H1 (cell line): Measurements from ENCODE around the gene TUBB4B. TPM values are rescaled to one million over a fixed set of nuclear protein-coding genes. Genes with fewer than 3 reads are reported as not detected.
A peak's percentile ranks its signal among the peaks of the same experiment; 100 is the strongest.

Source experiments
- CTCF ChIA-PET: fragments of 300-600 bp; sonication (Branson Sonifier 250); formaldehyde crosslinking; loops from one replicate; lab custom pipeline; 2021; ENCODE audit not compliant: partially characterized antibody; lab: Charles Lee
- POLR2A ChIA-PET: fragments of 300-600 bp; sonication (Branson Sonifier 250); formaldehyde crosslinking; loops from one replicate; lab custom pipeline; 2021; ENCODE audit warnings: inconsistent platforms; ENCODE audit not compliant: partially characterized antibody; lab: Charles Lee
- DNase-seq, 2 experiments: peaks; one replicate each; pipeline versions ENCODE4 v3.0.0 to v3.0.0-alpha.2; 2010 to 2022; ENCODE audit warnings: low spot score in 2 of 2, low read depth in 1 of 2, mixed read lengths in 1 of 2
- FAIRE-seq: peaks from 2 replicates; lab custom pipeline; 2011; peaks lifted over from hg19 to GRCh38; lab: Jason Lieb, UNC
- H2AFZ ChIP-seq: 2 replicates; pipeline ENCODE4 v1.8.1; 2012; ENCODE audit warnings: low read length, inconsistent platforms
- H2AK5ac ChIP-seq: 2 replicates; pipeline ENCODE4 v1.6.1; 2013; ENCODE audit warnings: low read depth, low read length
- H2BK120ac ChIP-seq: replicated peaks from 2 replicates; pipeline ENCODE3; 2013; ENCODE audit warnings: low read depth, low read length, inconsistent platforms
- H2BK12ac ChIP-seq: 2 replicates; pipeline ENCODE4 v1.6.1; 2013; ENCODE audit warnings: low read depth, low read length
- H2BK15ac ChIP-seq: 2 replicates; pipeline ENCODE4 v1.6.1; 2013; ENCODE audit warnings: low read length
- H2BK20ac ChIP-seq: 2 replicates; pipeline ENCODE4 v1.6.1; 2013; ENCODE audit warnings: low read length
- H2BK5ac ChIP-seq: 2 replicates; pipeline ENCODE4 v1.6.1; 2013; ENCODE audit warnings: low read depth, low read length
- H3K14ac ChIP-seq: 2 replicates; pipeline ENCODE4 v1.6.1; 2013; ENCODE audit warnings: inconsistent platforms; ENCODE audit not compliant: insufficient read length
- H3K18ac ChIP-seq: 2 replicates; pipeline ENCODE4 v1.6.1; 2013; ENCODE audit warnings: low read length; ENCODE audit errors: extremely low read depth
- H3K23ac ChIP-seq: 2 replicates; pipeline ENCODE4 v1.6.1; 2013; ENCODE audit warnings: inconsistent platforms; ENCODE audit not compliant: insufficient read length
- H3K23me2 ChIP-seq: 2 replicates; pipeline ENCODE4 v1.6.1; 2013; ENCODE audit warnings: low read depth, low read length
- H3K27ac ChIP-seq: 2 replicates; pipeline ENCODE4 v1.6.1; 2011; ENCODE audit warnings: low read depth, low read length, inconsistent platforms
- H3K27me3 ChIP-seq, 4 experiments: replicated peaks in 1 of 4; 1 replicate in 1 of 4; 2 replicates in 3 of 4; pipeline versions ENCODE4 v1.6.1 to v1.8.1; 2011 to 2013; ENCODE audit warnings: low read length in 3 of 4, mild to moderate bottlenecking in 3 of 4, inconsistent platforms in 2 of 4, mixed read lengths in 2 of 4, moderate library complexity in 1 of 4; ENCODE audit not compliant: control insufficient read depth in 3 of 4, insufficient read depth in 3 of 4; ENCODE audit errors: extremely low read depth in 1 of 4
- H3K36me3 ChIP-seq, 4 experiments: 2 replicates each; pipeline versions ENCODE4 v1.6.1 to v1.8.1; 2011 to 2013; ENCODE audit warnings: mild to moderate bottlenecking in 4 of 4, low read length in 3 of 4, moderate library complexity in 2 of 4, control low read depth in 1 of 4, inconsistent platforms in 1 of 4; ENCODE audit not compliant: insufficient read depth in 4 of 4, control insufficient read depth in 2 of 4
- H3K4ac ChIP-seq: replicated peaks from 2 replicates; pipeline ENCODE3; 2013; ENCODE audit warnings: low read length, low read depth, mixed read lengths, inconsistent platforms; ENCODE audit not compliant: insufficient read length
- H3K4me1 ChIP-seq, 4 experiments: replicated peaks in 1 of 4; 1 replicate in 1 of 4; 2 replicates in 3 of 4; pipeline versions ENCODE4 v1.6.1 to v1.8.1; 2011 to 2013; ENCODE audit warnings: low read length in 3 of 4, inconsistent platforms in 2 of 4, mixed read lengths in 1 of 4; ENCODE audit not compliant: insufficient read depth in 4 of 4, control insufficient read depth in 3 of 4
- H3K4me2 ChIP-seq, 2 experiments: 2 replicates each; pipeline versions ENCODE4 v1.6.1 to v1.8.1; 2011 to 2013; ENCODE audit warnings: low read depth in 2 of 2, low read length in 2 of 2, control low read depth in 1 of 2, inconsistent platforms in 1 of 2, mild to moderate bottlenecking in 1 of 2; ENCODE audit not compliant: insufficient read depth in 1 of 2
- H3K4me3 ChIP-seq, 4 experiments: fragments of 200-600, 300-600 bp in 1 of 4; sonication (generic), shearing (Covaris generic), sonication (Bioruptor Twin) in 1 of 4; 2 replicates each; pipeline versions ENCODE4 v1.5.1 to v1.8.1; 2011 to 2016; ENCODE audit warnings: low read length in 4 of 4, low read depth in 3 of 4, control low read depth in 2 of 4, inconsistent platforms in 2 of 4, mild to moderate bottlenecking in 2 of 4, mixed read lengths in 1 of 4, moderate library complexity in 1 of 4; ENCODE audit not compliant: insufficient read depth in 2 of 4; ENCODE audit errors: extremely low read depth in 1 of 4
- H3K56ac ChIP-seq: replicated peaks from 2 replicates; pipeline ENCODE3; 2013; ENCODE audit warnings: low read depth, mild to moderate bottlenecking, mixed read lengths, low read length, inconsistent platforms; ENCODE audit not compliant: insufficient read length
- H3K79me1 ChIP-seq: 2 replicates; pipeline ENCODE4 v1.6.1; 2013; ENCODE audit warnings: low read depth, low read length, control low read depth
- H3K79me2 ChIP-seq, 2 experiments: 2 replicates each; pipeline versions ENCODE4 v1.6.1 to v1.8.1; 2012 to 2013; ENCODE audit warnings: low read length in 2 of 2, mild to moderate bottlenecking in 2 of 2, inconsistent platforms in 1 of 2; ENCODE audit not compliant: insufficient read depth in 2 of 2, control insufficient read depth in 1 of 2
- H3K9ac ChIP-seq, 4 experiments: replicated peaks in 1 of 4; 1 replicate in 1 of 4; 2 replicates in 3 of 4; pipeline versions ENCODE4 v1.6.1 to v1.8.1; 2011 to 2013; ENCODE audit warnings: low read depth in 3 of 4, low read length in 3 of 4, control low read depth in 2 of 4, mild to moderate bottlenecking in 2 of 4, moderate library complexity in 2 of 4, inconsistent platforms in 1 of 4; ENCODE audit errors: extremely low read depth in 1 of 4
- H3K9me3 ChIP-seq, 2 experiments: 2 replicates each; pipeline versions ENCODE4 v1.6.1 to v1.8.1; 2012 to 2013; ENCODE audit warnings: mild to moderate bottlenecking in 2 of 2, moderate library complexity in 2 of 2, control low read depth in 1 of 2, inconsistent platforms in 1 of 2, low read depth in 1 of 2, low read length in 1 of 2, mixed read lengths in 1 of 2; ENCODE audit not compliant: insufficient read depth in 2 of 2
- H4K20me1 ChIP-seq, 2 experiments: replicated peaks in 1 of 2; 2 replicates each; pipeline versions ENCODE3 to v1.8.1; 2011 to 2013; ENCODE audit warnings: inconsistent platforms in 2 of 2, low read length in 2 of 2, mild to moderate bottlenecking in 1 of 2; ENCODE audit not compliant: insufficient read depth in 2 of 2, control insufficient read depth in 1 of 2
- H4K5ac ChIP-seq: 2 replicates; pipeline ENCODE4 v1.6.1; 2013; ENCODE audit warnings: low read length, low read depth, mixed read lengths, inconsistent platforms; ENCODE audit not compliant: insufficient read length
- H4K8ac ChIP-seq: 2 replicates; pipeline ENCODE4 v1.8.0; 2013; ENCODE audit warnings: mild to moderate bottlenecking, moderate library complexity, low read length, inconsistent platforms; ENCODE audit not compliant: insufficient read depth; ENCODE audit errors: extremely low read depth
- H4K91ac ChIP-seq: replicated peaks from 2 replicates; pipeline ENCODE3; 2013; ENCODE audit warnings: low read length, mixed read lengths, inconsistent platforms; ENCODE audit not compliant: insufficient read length
- CTBP2 ChIP-seq: IDR thresholded peaks from 2 replicates; pipeline ENCODE4 v1.7.0; 2011; ENCODE audit warnings: borderline replicate concordance, mild to moderate bottlenecking, moderate library complexity, mixed read lengths, low read length; ENCODE audit not compliant: insufficient read depth, insufficient read length
- HDAC6 ChIP-seq: IDR thresholded peaks from one replicate; pipeline ENCODE4 v1.7.1; 2012; ENCODE audit warnings: low read depth, mild to moderate bottlenecking, inconsistent platforms, low read length, moderate library complexity
- JUND ChIP-seq: IDR thresholded peaks from 2 replicates; pipeline ENCODE4 v1.6.1; 2011; ENCODE audit warnings: mild to moderate bottlenecking, improper control_type of control experiment, low read length
- MAFK ChIP-seq: IDR thresholded peaks from 2 replicates; pipeline ENCODE4 v1.6.1; 2012; ENCODE audit warnings: low read depth, mild to moderate bottlenecking, improper control_type of control experiment, low read length
- POLR2A ChIP-seq, 2 experiments: IDR thresholded peaks; 1 replicate in 1 of 2; 2 replicates in 1 of 2; pipeline ENCODE4 v1.6.1; 2011; ENCODE audit warnings: low read depth in 2 of 2, low read length in 2 of 2, mild to moderate bottlenecking in 2 of 2; ENCODE audit errors: control extremely low read depth in 1 of 2
- SAP30 ChIP-seq: fragments of 300-600 bp; sonication (generic); IDR thresholded peaks from 2 replicates; pipeline ENCODE4 v1.7.1; 2012; ENCODE audit warnings: low read length, moderate library complexity, mild to moderate bottlenecking, inconsistent platforms; ENCODE audit not compliant: insufficient read depth, insufficient replicate concordance
- SIX5 ChIP-seq: IDR thresholded peaks from 2 replicates; pipeline ENCODE4 v1.6.1; 2011; ENCODE audit warnings: mild to moderate bottlenecking, low read depth, low read length
- SP2 ChIP-seq: IDR thresholded peaks from 2 replicates; pipeline ENCODE4 v1.6.1; 2012; ENCODE audit warnings: mild to moderate bottlenecking, low read length, inconsistent platforms
- SRF ChIP-seq: IDR thresholded peaks from 2 replicates; pipeline ENCODE4 v1.6.1; 2011; ENCODE audit warnings: mild to moderate bottlenecking, low read depth, low read length, moderate library complexity
- WGBS, 2 experiments: shearing (Covaris generic) in 1 of 2; methylation state at CpG; one replicate each; pipeline versions ENCODE4 v1.1.6 to v1.1.7; 2013 to 2015; ENCODE audit warnings: low lambda C conversion rate in 2 of 2, mixed read lengths in 2 of 2, inconsistent platforms in 1 of 2, low coverage in 1 of 2, missing lambda C conversion rate in 1 of 2; ENCODE audit not compliant: insufficient replicate concordance in 2 of 2, insufficient coverage in 1 of 2, insufficient read length in 1 of 2; ENCODE audit errors: extremely low coverage in 1 of 2, missing lambda C conversion rate in 1 of 2; 5-methylcytosine and 5-hydroxymethylcytosine counted together
- polyA plus RNA-seq, 7 experiments: library from polyadenylated mRNA; depleted of rRNA in 3 of 7; stranded (reverse) in 5 of 7; unstranded in 2 of 7; fragments of >200 nt in 5 of 7; fragments of 200-250 nt in 2 of 7; gene quantifications; 1 replicate in 5 of 7; 2 replicates in 1 of 7; 4 replicates in 1 of 7; pipeline versions ENCODE4 v1.2.1 to v1.2.3, GENCODE V29; 2011 to 2013; ENCODE audit warnings: missing spikeins in 2 of 7, mixed read lengths in 2 of 7
- total RNA-seq: library from RNA; stranded (reverse); fragmentation: NEBNext Ultra II Directional; extraction: Animal tissue kit (Norgen Biotek cat#: 25700); gene quantifications from 2 replicates; pipeline ENCODE4 v1.2.1, GENCODE V29; 2021

TUBB4B gene
- total and polyA plus RNA-seq, 2 of the 8 experiments (the other 6 are each of a cell fraction or from before 2014, with no cell fraction given) = 280 to 307 TPM

- 95% methylated on average over 22 of the region's 27 CpGs; no CpG with 5 or more reads in 1 of the 2 experiments for WGBS, 2 experiments
Observed at GRCh38 chr9:137228968-137229896, 11.9 kb upstream of the TUBB4B start.

More at GRCh38 chr9:137228968-137229896, 11.9 kb upstream of the TUBB4B start:
- H3K79me1 ChIP-seq = no peaks in the 10 kb centered on the region
- H3K9me3 ChIP-seq = no peaks in the 10 kb centered on the region
- ChIA-PET POLR2A (interaction anchor here (0.7 to 69.9 kb wide), 6 partner anchors 12 to 42 kb away, joined by 3 to 1462 read pairs (median 4); partner anchors contain the start of genes NELFB, STPG3, TOR4A and TPRN), CTCF (interaction anchor here (0.6 to 20.2 kb wide), 12 partner anchors 13 to 259 kb away, joined by 3 to 204 read pairs (median 4); partner anchors contain the start of genes ANAPC2, SSNA1 and TOR4A)
- H2AFZ ChIP-seq = no peak overlapping the region
- H3K14ac ChIP-seq = no peak overlapping the region
- peaks cover 0 to 1% of the 10 kb centered on the region in 2 experiments for H4K20me1 ChIP-seq
- no peak overlapping the region for H3K4me3 ChIP-seq
- H3K23ac ChIP-seq = no peak overlapping the region
- H3K27ac ChIP-seq = no peak overlapping the region
- DNase-seq = no peak
- H2BK120ac ChIP-seq = no peak overlapping the region
- no peak overlapping the region for H3K4me2 ChIP-seq
- no peak overlapping the region for H2AK5ac ChIP-seq
- no peaks in the 10 kb centered on the region; a peak in 1 of 7 replicates for H3K27me3 ChIP-seq
- no peak overlapping the region for H3K4ac ChIP-seq
- no peak overlapping the region for H3K18ac ChIP-seq
- H2BK20ac ChIP-seq = no peak overlapping the region
- H2BK12ac ChIP-seq = no peak overlapping the region
- H2BK15ac ChIP-seq = no peak overlapping the region
- no peak overlapping the region for H4K5ac ChIP-seq
- H2BK5ac ChIP-seq = no peak overlapping the region
- H3K23me2 ChIP-seq = no peaks in the 10 kb centered on the region; the same call in 1 of the 2 replicates
- no peak overlapping the region for H4K91ac ChIP-seq
- no peak for FAIRE-seq
- TF ChIP-seq POLR2A (IDR thresholded peaks at IDR 0.05; ENCODE audit: control extremely low read depth in 1 of 2, low read depth in 2 of 2, low read length in 2 of 2) (no peak), HDAC6 (no peak), CTBP2 (no peak), SRF (no peak), JUND (no peak), SAP30 (no peak), SP2 (no peak), SIX5 (no peak), MAFK (no peak)
- TF ChIP-seq, all 59 proteins: peak for 0
- Histone ChIP-seq H4K8ac (peak overlapping the region; percentile 51; the same call in 1 of the 2 replicates), H3K36me3 (no peaks in the 10 kb centered on the region), H3K56ac (no peak overlapping the region), H3K4me1 (peaks cover 0 to 16% (median 5%) of the 10 kb centered on the region in 4 experiments; a peak in 4 of 7 replicates), H3K9ac (no peak overlapping the region), H3K79me2 (no peaks in the 10 kb centered on the region)
